Choroid plexus epithelial cell (primary cell): ENCODE results near the gene IRF9.

Experiments
- DNase-seq: peaks from one replicate; pipeline ENCODE4 v3.0.0-alpha.2; 2010; ENCODE audit warnings: low read depth
- H3K4me3 ChIP-seq: 2 replicates; pipeline ENCODE4 v1.5.1; 2011; ENCODE audit warnings: low read depth, mild to moderate bottlenecking, control low read depth, low read length, moderate library complexity
- TF ChIP-seq, protein P1 (sequence below): conservative IDR thresholded peaks from 2 replicates; pipeline ENCODE4 v1.5.1; 2011; ENCODE audit warnings: low read depth, mild to moderate bottlenecking, control low read depth, inconsistent platforms, low read length, moderate library complexity

Gene IRF9

DNA sequence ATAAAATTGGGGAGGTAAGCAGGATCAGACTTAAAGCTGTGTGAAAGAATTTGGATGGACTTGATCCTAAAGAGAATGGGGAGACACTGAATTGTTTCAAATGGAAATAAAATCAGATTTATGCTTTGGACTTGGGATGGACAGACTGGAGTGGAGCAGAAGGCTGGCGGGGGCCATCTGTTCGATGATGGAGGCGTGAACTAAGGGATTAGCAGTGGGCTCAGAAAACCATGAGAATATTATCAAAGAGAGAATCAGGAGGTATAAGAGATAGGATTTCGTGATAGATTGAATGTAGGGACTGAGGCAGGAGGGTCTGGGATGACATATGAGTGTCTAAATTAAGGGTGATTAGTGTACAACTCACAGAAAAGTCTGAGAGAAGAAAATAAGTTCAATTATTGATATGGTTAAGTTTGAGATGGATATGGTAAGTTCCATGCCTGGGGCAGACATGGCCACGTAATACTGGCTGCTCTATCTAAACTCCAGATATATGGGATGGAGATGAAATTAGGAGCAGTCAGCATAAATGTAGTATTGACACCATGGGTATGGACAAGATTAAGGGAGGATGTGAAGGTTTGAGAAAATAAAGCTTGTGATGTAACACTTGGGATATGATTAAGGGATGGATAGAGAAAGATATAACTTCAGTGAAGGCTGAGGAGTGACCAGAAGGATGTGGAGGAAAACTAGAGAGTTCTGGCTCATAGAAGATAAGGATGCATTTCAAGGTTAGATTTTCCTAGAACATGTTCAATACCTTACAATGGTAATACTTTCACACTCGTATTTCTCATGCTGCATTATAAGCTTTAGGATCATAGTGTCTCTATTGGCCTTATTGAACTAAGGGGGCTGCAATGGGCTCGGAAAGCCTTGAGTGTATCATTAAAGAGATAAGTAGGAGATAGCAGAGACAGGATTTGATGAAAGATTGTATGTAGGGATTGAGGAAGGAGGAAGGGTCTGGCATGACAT lies 43.4 kb downstream of the IRF9 start:
- no peak overlapping the region for H3K4me3 ChIP-seq
- TF ChIP-seq, protein P1, sequence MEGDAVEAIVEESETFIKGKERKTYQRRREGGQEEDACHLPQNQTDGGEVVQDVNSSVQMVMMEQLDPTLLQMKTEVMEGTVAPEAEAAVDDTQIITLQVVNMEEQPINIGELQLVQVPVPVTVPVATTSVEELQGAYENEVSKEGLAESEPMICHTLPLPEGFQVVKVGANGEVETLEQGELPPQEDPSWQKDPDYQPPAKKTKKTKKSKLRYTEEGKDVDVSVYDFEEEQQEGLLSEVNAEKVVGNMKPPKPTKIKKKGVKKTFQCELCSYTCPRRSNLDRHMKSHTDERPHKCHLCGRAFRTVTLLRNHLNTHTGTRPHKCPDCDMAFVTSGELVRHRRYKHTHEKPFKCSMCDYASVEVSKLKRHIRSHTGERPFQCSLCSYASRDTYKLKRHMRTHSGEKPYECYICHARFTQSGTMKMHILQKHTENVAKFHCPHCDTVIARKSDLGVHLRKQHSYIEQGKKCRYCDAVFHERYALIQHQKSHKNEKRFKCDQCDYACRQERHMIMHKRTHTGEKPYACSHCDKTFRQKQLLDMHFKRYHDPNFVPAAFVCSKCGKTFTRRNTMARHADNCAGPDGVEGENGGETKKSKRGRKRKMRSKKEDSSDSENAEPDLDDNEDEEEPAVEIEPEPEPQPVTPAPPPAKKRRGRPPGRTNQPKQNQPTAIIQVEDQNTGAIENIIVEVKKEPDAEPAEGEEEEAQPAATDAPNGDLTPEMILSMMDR = no peak
- DNase-seq = no peak

DNA sequence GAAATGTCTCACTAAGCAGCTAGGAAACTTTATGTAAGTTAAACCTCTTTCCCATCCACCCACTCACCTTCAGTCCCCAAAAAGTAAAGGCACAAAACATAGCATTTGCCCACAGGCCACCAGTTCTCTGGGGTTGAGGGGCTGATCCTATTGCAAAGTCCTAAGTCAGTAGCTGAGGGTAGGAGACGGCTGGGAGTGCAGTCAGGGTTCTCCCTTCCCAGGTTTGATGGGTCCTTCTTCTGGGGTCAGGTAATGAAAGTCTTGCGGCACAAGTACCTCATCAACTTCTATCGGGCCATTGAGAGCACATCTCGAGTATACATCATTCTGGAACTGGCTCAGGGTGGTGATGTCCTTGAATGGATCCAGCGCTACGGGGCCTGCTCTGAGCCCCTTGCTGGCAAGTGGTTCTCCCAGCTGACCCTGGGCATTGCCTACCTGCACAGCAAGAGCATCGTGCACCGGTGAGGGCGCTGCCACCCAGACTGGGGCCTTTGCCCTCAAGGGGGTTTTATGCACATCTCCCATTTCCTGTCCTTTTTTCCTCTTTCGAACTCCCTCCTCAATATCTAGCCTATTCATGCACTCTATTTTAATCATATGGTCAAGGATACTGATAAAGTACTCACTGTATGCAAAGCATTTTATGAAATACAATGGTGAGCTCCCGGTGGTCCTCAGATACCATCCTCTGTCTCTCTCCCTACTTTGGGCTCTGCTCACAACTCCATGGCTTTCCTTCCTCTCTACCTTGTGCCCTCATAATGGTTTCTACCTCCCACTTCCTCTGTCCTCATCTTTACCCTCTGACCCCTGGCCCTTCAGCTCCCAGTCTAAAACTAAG lies 45.4 kb downstream of the IRF9 start:
- H3K4me3 ChIP-seq = no peak overlapping the region
- TF ChIP-seq, protein P1 = no peak
- no peak for DNase-seq

DNA sequence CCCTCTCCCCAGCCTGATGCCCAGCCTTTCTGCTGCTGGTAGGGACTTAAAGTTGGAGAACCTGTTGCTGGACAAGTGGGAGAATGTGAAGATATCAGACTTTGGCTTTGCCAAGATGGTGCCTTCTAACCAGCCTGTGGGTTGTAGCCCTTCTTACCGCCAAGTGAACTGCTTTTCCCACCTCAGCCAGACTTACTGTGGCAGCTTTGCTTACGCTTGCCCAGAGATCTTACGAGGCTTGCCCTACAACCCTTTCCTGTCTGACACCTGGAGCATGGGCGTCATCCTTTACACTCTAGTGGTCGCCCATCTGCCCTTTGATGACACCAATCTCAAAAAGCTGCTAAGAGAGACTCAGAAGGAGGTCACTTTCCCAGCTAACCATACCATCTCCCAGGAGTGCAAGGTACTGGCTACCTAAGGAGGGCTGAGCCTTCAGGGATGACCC lies 46.1 kb downstream of the IRF9 start:
- TF ChIP-seq, protein P1 = no peak
- H3K4me3 ChIP-seq = no peak overlapping the region
- DNase-seq = no peak

DNA sequence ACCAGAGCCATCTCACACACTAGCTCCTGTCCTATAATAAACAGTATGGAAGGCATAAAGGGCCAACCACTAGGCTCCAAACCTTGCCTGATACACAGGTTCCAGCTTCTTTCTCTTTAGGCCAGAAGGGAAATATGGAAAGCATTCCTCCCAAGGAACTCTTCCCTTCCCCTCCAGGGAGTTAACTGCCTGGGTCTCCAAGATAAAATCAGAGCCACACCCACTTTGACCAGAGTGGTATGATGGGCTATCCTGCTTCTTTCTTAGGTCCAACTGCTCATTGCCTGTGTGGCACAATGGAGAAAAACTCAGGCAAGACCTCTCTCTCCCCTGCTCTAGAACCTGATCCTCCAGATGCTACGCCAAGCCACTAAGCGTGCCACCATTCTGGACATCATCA lies 46.6 kb downstream of the IRF9 start:
- H3K4me3 ChIP-seq = no peak overlapping the region
- DNase-seq = no peak
- TF ChIP-seq, protein P1 = no peak

GRCh38 chr14:24211311-24211710 lies 50.2 kb downstream of the IRF9 start:
- DNase-seq = no peak
- TF ChIP-seq, protein P1 = no peak

DNA sequence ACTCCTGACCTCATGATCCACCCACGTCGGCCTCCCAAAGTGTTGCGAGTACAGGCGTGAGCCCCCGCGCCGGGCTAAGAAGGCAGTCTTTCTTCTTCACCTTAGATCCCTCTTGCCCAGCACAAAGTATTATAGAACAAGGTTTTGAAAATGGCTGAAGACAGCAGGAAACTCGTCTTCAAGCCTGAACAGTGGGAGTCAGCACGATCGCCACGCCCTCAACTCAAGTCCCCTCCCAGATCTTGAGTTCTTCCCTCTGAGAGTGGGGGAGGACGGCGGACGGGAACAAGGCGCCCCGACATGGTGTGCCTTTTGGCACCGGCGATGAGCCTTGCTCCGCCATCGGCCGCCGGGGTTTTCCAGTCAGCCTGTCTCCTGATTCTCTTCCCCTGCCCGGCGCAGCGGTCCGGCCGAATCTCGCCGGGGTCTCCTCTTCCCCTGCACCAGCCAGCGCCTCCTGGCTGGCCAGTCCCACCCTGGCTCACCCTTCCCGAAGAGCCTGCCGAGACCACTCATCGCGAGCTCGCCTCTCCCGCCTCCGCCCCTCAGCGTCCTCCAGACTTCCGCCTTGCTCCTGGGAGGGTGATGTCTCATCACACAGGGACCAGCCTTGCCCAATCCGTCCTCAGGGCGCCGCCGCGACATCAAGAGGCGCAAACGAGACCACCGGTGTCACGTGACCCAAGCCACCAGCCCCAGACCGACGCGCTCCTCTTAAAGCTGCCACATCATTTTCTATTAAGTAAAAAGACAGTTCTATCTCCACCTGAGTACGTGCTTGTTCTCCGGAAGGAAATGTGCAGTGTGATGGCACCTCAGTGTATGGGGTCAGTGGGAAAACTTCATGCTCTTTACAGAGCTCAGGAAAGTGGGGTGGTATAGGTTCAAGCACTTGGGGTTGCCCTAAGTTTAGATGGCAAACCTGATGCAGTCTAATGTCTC lies 52.1 kb downstream of the IRF9 start, which contains the start of gene CHMP4A:
CHMP4A (minus strand) TSS at position 565 of the 942 bp plus-strand sequence; CDS start at position 516, 49 bp downstream.
- peak; percentile 99 for DNase-seq
- peak within 1 kb of the TSS; percentile 94 for H3K4me3 ChIP-seq
- TF ChIP-seq, protein P1 = peak; percentile 51

More at GRCh38 chr14:24211311-24211710, 50.2 kb downstream of the IRF9 start:
- no peak overlapping the region for H3K4me3 ChIP-seq
